A549 (cell line): ENCODE results near the gene METTL27. TPM values are rescaled to one million over a fixed set of nuclear protein-coding genes. Genes with fewer than 3 reads are reported as not detected.

Source experiments
- ATAC-seq, 2 experiments: fragments of 200-7000 bp in 1 of 2; fragments of >200 bp in 1 of 2; cut with Nextera tagmentation in 1 of 2; cut with Tn5 transposase in 1 of 2; 3 replicates each; pipeline versions ENCODE4 v1.8.0 to v1.9.1; 2018 to 2020; ENCODE audit warnings: mild to moderate bottlenecking in 1 of 2, moderate library complexity in 1 of 2
- CTCF ChIA-PET: fragments of 300-600 bp; sonication (Branson Sonifier 250); formaldehyde crosslinking; extraction: SDS; loops from one replicate; lab custom pipeline; 2021; ENCODE audit warnings: antibody characterized with exemption, inconsistent platforms; lab: Yijun Ruan, JAX
- POLR2A ChIA-PET: fragments of 350-600 bp; formaldehyde crosslinking; extraction: SDS; loops from one replicate; lab custom pipeline; 2021; ENCODE audit warnings: antibody characterized with exemption, inconsistent platforms; lab: Yijun Ruan, JAX
- DNase-seq, 2 experiments: peaks; one replicate each; pipeline versions ENCODE4 v3.0.0 to v3.0.0-alpha.2; 2011 to 2016; ENCODE audit warnings: low read depth in 1 of 2, low spot score in 1 of 2
- FAIRE-seq: peaks from 2 replicates; lab custom pipeline; 2011; peaks lifted over from hg19 to GRCh38; lab: Jason Lieb, UNC
- H3K27ac ChIP-seq, 2 experiments: fragments of >200 bp; sonication (Bioruptor Twin); formaldehyde crosslinking; 3 replicates each; pipeline ENCODE4 v1.5.1; 2016 to 2017
- H3K4me1 ChIP-seq: fragments of >200 bp; sonication (Bioruptor Twin); formaldehyde crosslinking; 3 replicates; pipeline ENCODE4 v1.6.1; 2016
- H3K4me2 ChIP-seq: fragments of >200 bp; sonication (Bioruptor Twin); formaldehyde crosslinking; 3 replicates; pipeline ENCODE4 v1.6.1; 2016
- H3K4me3 ChIP-seq: fragments of >200 bp; sonication (Bioruptor Twin); formaldehyde crosslinking; 3 replicates; pipeline ENCODE4 v1.5.1; 2016
- H3K9me3 ChIP-seq: fragments of >200 bp; sonication (Bioruptor Twin); formaldehyde crosslinking; 3 replicates; pipeline ENCODE4 v1.6.1; 2016
- CHD2 ChIP-seq: fragments of 150-350 bp; IDR thresholded peaks from 2 replicates; pipeline ENCODE4 v1.6.1; 2014; ENCODE audit warnings: low read length; ENCODE audit not compliant: partially characterized antibody
- EHF ChIP-seq: fragments of 250-450 bp; sonication (Bioruptor Pico); IDR thresholded peaks from 2 replicates; pipeline ENCODE4 v1.5.0; 2020; ENCODE audit warnings: mild to moderate bottlenecking
- EHMT2 ChIP-seq: fragments of 200-600 bp; sonication (generic); IDR thresholded peaks from 2 replicates; pipeline ENCODE4 v1.6.1; 2016; ENCODE audit warnings: antibody characterized with exemption, low read depth, mild to moderate bottlenecking, moderate library complexity
- EP300 ChIP-seq, 2 experiments: fragments of >200 bp; sonication (Bioruptor Twin); formaldehyde crosslinking; IDR thresholded peaks; 2 replicates in 1 of 2; 3 replicates in 1 of 2; pipeline ENCODE4 v1.6.1; 2016 to 2017
- FOSL2 ChIP-seq, 2 experiments: fragments of 450-650 bp in 1 of 2; fragments of >200 bp in 1 of 2; sonication (Bioruptor Twin) in 1 of 2; formaldehyde crosslinking; IDR thresholded peaks; 2 replicates each; pipeline versions ENCODE4 v1.5.0 to v1.6.1; 2016 to 2020; ENCODE audit warnings: mild to moderate bottlenecking in 1 of 2, moderate library complexity in 1 of 2
- HDAC2 ChIP-seq: fragments of 200-600 bp; sonication (generic); IDR thresholded peaks from 2 replicates; pipeline ENCODE4 v1.6.1; 2016
- HEYL ChIP-seq: fragments of 250-450 bp; sonication (Bioruptor Pico); IDR thresholded peaks from 2 replicates; pipeline ENCODE4 v1.8.0; 2021; ENCODE audit warnings: mild to moderate bottlenecking, moderate library complexity
- HOXB13 ChIP-seq: fragments of 250-450 bp; sonication (Bioruptor Pico); IDR thresholded peaks from 2 replicates; pipeline ENCODE4 v1.5.0; 2020; ENCODE audit warnings: low read depth, mild to moderate bottlenecking, moderate library complexity
- JUN ChIP-seq, 2 experiments: fragments of >200 bp; sonication (Bioruptor Twin); formaldehyde crosslinking; IDR thresholded peaks; 2 replicates in 1 of 2; 3 replicates in 1 of 2; pipeline ENCODE4 v1.6.1; 2016 to 2017
- JUNB ChIP-seq: fragments of >200 bp; sonication (Bioruptor Twin); formaldehyde crosslinking; IDR thresholded peaks from 2 replicates; pipeline ENCODE4 v1.6.1; 2016
- KDM1A ChIP-seq: fragments of 200-600 bp; sonication (generic); IDR thresholded peaks from 2 replicates; pipeline ENCODE4 v1.6.1; 2016; ENCODE audit warnings: low read depth, mild to moderate bottlenecking
- MAFK ChIP-seq: fragments of 450-650 bp; IDR thresholded peaks from 2 replicates; pipeline ENCODE4 v1.6.1; 2014; ENCODE audit not compliant: partially characterized antibody
- MAZ ChIP-seq: fragments of 150-350 bp; IDR thresholded peaks from 2 replicates; pipeline ENCODE4 v1.6.1; 2014; ENCODE audit warnings: antibody characterized with exemption, low read depth, low read length, borderline replicate concordance
- MYC ChIP-seq: IDR thresholded peaks from 2 replicates; pipeline ENCODE4 v1.6.1; 2012; ENCODE audit warnings: mild to moderate bottlenecking, inconsistent platforms, low read length, improper control_type of control experiment, borderline replicate concordance
- NPAS2 ChIP-seq: fragments of 250-450 bp; sonication (Bioruptor Pico); IDR thresholded peaks from 2 replicates; pipeline ENCODE4 v1.8.0; 2022; ENCODE audit warnings: mild to moderate bottlenecking, moderate library complexity, borderline replicate concordance
- PHF8 ChIP-seq: fragments of 200-600 bp; sonication (generic); IDR thresholded peaks from 2 replicates; pipeline ENCODE4 v1.6.1; 2016; ENCODE audit warnings: low read depth, mild to moderate bottlenecking, antibody characterized with exemption, moderate library complexity, borderline replicate concordance
- RARB ChIP-seq: fragments of 250-450 bp; sonication (Bioruptor Pico); IDR thresholded peaks from 2 replicates; pipeline ENCODE4 v1.8.0; 2021; ENCODE audit warnings: mild to moderate bottlenecking, moderate library complexity
- RCOR1 ChIP-seq: fragments of 150-350 bp; IDR thresholded peaks from 2 replicates; pipeline ENCODE4 v1.6.1; 2014; ENCODE audit warnings: antibody characterized with exemption, low read length, low read depth
- RNF2 ChIP-seq: fragments of 200-600 bp; sonication (generic); IDR thresholded peaks from 2 replicates; pipeline ENCODE4 v1.6.1; 2016; ENCODE audit warnings: low read depth, mild to moderate bottlenecking, antibody characterized with exemption, moderate library complexity, borderline replicate concordance
- TFCP2L1 ChIP-seq: fragments of 250-450 bp; sonication (Bioruptor Pico); IDR thresholded peaks from 2 replicates; pipeline ENCODE4 v1.5.0; 2021; ENCODE audit warnings: mild to moderate bottlenecking
- ZFP36 ChIP-seq: fragments of 450-650 bp; IDR thresholded peaks from 2 replicates; pipeline ENCODE4 v1.6.1; 2014; ENCODE audit warnings: borderline replicate concordance; ENCODE audit not compliant: partially characterized antibody
- ZNF302 ChIP-seq: fragments of 250-450 bp; sonication (Bioruptor Pico); IDR thresholded peaks from 2 replicates; pipeline ENCODE4 v1.9.0; 2021; ENCODE audit warnings: inconsistent platforms, mild to moderate bottlenecking, moderate library complexity
- ZSCAN20 ChIP-seq: fragments of 250-450 bp; sonication (Bioruptor Pico); IDR thresholded peaks from 2 replicates; pipeline ENCODE4 v1.8.0; 2022; ENCODE audit warnings: mild to moderate bottlenecking, moderate library complexity
- WGBS: methylation state at CpG from one replicate; pipeline ENCODE4 v1.1.6; 2017; ENCODE audit errors: missing lambda C conversion rate; 5-methylcytosine and 5-hydroxymethylcytosine counted together
- polyA plus RNA-seq, 4 experiments: library from polyadenylated mRNA; depleted of rRNA in 3 of 4; stranded (reverse); fragments of >200 nt; fragmentation: RNase III in 1 of 4; extraction: RNeasy Plus Mini Kit Qiagen cat#74134 plus additional on column Dnase treatment in 1 of 4; gene quantifications; 2 replicates in 3 of 4; 3 replicates in 1 of 4; pipeline ENCODE4 v1.2.3, GENCODE V29; 2011 to 2017
- TF ChIP-seq, protein P1 (sequence below): fragments of >200 bp; sonication (Bioruptor Twin); formaldehyde crosslinking; IDR thresholded peaks from 2 replicates; pipeline ENCODE4 v1.6.1; 2016
- TF ChIP-seq, protein P2 (sequence below): IDR thresholded peaks from 2 replicates; pipeline ENCODE4 v1.6.1; 2012; ENCODE audit warnings: low read depth, borderline replicate concordance
- TF ChIP-seq, protein P3 (sequence below): fragments of >200 bp; sonication (Bioruptor Twin); formaldehyde crosslinking; IDR thresholded peaks from 3 replicates; pipeline ENCODE4 v1.5.1; 2016
- TF ChIP-seq, protein P4 (sequence below): fragments of 250-450 bp; sonication (Bioruptor Pico); IDR thresholded peaks from 2 replicates; pipeline ENCODE4 v1.5.0; 2020; ENCODE audit warnings: low read depth, mild to moderate bottlenecking, moderate library complexity

The METTL27 gene
- polyA plus RNA-seq, 2 of the 4 experiments (the other 2 are of a cell fraction) = 4.1 to 4.9 TPM

DNA sequence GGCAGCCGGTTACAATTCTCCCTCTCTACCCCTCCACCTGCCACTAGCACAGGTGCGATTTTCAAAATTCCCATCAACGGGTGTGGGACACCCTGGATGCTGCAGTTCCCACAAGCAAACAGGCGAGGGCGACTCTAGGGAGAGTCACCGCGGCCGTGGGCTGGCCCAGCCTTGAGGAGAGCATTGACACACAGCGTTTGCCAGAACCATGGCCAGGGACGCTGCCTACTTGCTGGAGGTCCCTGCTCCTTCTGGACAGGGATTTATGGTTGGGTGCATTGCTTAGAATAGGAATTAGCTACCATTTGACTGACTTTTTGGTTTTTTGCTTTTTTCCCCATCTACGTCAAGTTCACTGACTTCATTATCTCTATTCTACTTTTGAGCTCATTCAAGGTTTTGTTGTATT is 30.6 kb downstream of the METTL27 start (continued):
- TF ChIP-seq CHD2 = no peak
- no peak for TF ChIP-seq NPAS2 (CRISPR knock-in tag)
- no peak for TF ChIP-seq RCOR1

DNA sequence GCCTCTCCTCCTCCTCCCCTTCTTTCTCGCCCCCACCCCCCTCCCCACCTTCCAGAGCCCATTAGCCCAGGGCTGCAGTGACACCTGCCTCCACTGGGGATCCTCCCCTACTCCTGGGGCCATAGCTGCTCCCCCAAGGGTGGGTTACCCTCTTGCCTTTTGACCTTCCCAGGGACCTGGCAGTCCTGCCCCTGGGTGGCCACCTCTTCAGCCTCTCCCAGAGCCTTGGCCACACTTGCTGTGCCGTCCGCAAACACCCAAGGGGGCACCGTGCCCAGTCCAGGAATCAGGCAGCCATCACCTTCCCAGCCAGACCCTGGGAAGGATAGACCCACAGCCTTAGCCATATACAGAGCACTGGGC is 31.3 kb downstream of the METTL27 start:
- no peaks in the 10 kb centered on the region for H3K9me3 ChIP-seq
- ATAC-seq = peak; percentile 65 to 69; a peak in 5 of 6 replicates
- FAIRE-seq = no peak
- WGBS = 83% methylated on average over 2 of the region's 4 CpGs
- no peak overlapping the region for H3K4me3 ChIP-seq
- no peak for DNase-seq
- H3K4me1 ChIP-seq = peaks cover 7% of the 10 kb centered on the region; the same call in 2 of the 3 replicates
- TF ChIP-seq PHF8 = no peak
- TF ChIP-seq EHMT2 = no peak
- no peak for TF ChIP-seq ZFP36
- no peak for TF ChIP-seq EP300 (IDR thresholded peaks at IDR 0.05)
- no peak for TF ChIP-seq HEYL (CRISPR knock-in tag)
- TF ChIP-seq HOXB13 (CRISPR knock-in tag) = no peak
- TF ChIP-seq MYC = no peak
- TF ChIP-seq ZNF302 = no peak
- TF ChIP-seq CHD2 = no peak
- TF ChIP-seq TFCP2L1 (CRISPR knock-in tag) = no peak
- no peak for TF ChIP-seq KDM1A
- TF ChIP-seq, protein P1, sequence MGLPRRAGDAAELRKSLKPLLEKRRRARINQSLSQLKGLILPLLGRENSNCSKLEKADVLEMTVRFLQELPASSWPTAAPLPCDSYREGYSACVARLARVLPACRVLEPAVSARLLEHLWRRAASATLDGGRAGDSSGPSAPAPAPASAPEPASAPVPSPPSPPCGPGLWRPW = no peak
- TF ChIP-seq MAZ = no peak
- TF ChIP-seq, protein P2, sequence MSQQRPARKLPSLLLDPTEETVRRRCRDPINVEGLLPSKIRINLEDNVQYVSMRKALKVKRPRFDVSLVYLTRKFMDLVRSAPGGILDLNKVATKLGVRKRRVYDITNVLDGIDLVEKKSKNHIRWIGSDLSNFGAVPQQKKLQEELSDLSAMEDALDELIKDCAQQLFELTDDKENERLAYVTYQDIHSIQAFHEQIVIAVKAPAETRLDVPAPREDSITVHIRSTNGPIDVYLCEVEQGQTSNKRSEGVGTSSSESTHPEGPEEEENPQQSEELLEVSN = no peak
- no peak for TF ChIP-seq ZSCAN20
- no peak for TF ChIP-seq JUN (IDR thresholded peaks at IDR 0.05)
- TF ChIP-seq JUNB = no peak
- no peak for TF ChIP-seq HDAC2
- no peak overlapping the region for H3K4me2 ChIP-seq
- H3K27ac ChIP-seq = no peak overlapping the region
- POLR2A ChIA-PET = no interaction called here
- CTCF ChIA-PET = interaction anchor here (0.6 to 4.9 kb wide), 12 partner anchors 10 to 76 kb away, joined by 3 to 53 read pairs (median 5); no protein-coding TSS in a partner anchor

DNA sequence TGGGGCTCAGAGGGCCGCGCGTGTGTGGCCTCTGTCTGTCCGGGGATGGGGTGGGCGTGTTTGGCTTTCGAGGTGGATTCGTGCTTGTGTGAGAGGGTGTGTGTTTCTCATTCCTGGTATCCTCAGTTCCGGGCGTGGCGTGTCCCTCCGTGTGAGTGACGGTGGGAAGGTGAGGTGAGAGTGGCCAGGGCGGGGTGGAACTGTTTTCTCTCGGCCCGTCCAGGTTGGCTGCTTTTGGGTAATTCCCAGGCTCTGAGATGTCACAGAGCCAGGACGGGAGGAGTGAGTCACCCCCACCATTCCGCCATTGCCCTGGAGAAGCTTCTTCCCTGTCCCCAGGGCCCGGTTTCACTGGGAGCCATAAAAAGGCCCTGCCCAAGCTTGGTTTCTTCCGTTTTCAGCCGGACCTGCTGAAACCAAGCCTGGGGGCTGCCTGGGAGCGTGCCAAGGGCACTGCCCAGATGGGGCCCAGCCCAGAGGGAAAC is 32.8 kb downstream of the METTL27 start:
- no peak for FAIRE-seq
- peak in 1 of 2 experiments; percentile 25; a peak in 2 of 6 replicates for ATAC-seq
- Histone ChIP-seq H3K4me1 (peaks cover 7% of the 10 kb centered on the region; the same call in 2 of the 3 replicates), H3K9me3 (no peaks in the 10 kb centered on the region), H3K4me3 (no peak overlapping the region), H3K27ac (peak overlapping the region; percentile 28 to 74; a peak in 4 of 6 replicates), H3K4me2 (peak overlapping the region; percentile 37; the same call in 2 of the 3 replicates)
- peak in 1 of 2 experiments; percentile 48 for DNase-seq
- 55% methylated on average over 20 of the region's 21 CpGs for WGBS
- ChIA-PET CTCF (interaction anchor here (0.6 to 4.9 kb wide), 5 partner anchors 12 to 76 kb away, joined by 3 to 53 read pairs (median 7); no protein-coding TSS in a partner anchor), POLR2A (no interaction called here)
- TF ChIP-seq FOSL2 (IDR thresholded peaks at IDR 0.05) (no peak), FOSL2 (CRISPR knock-in tag; IDR thresholded peaks at IDR 0.05) (peak; percentile 64), TFCP2L1 (CRISPR knock-in tag) (no peak), NPAS2 (CRISPR knock-in tag) (no peak)

DNA sequence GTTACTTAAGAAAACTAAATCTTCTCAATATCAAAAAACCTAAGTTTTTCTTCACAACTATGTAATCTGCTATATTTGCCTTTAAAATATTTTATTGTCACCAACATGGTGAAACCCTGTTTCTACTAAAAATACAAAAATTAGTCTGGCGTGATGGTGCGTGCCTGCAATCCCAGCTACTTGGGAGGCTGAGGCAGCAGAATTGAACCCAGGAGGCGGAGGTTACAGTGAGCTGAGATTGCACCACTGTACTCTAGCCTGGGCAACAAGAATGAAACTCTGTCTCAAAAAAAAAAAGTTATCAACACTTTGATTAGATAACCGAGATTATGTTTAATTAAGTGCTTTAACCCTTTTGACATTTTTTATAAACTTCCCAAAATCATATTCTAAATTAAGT is 39.9 kb downstream of the METTL27 start:
- no peak overlapping the region for H3K4me3 ChIP-seq
- peaks cover 5% of the 10 kb centered on the region; the same call in 2 of the 3 replicates for H3K4me1 ChIP-seq
- H3K27ac ChIP-seq = no peak overlapping the region
- 71% methylated on average over 4 of the region's 4 CpGs for WGBS
- FAIRE-seq (no peak), ATAC-seq (no peak), DNase-seq (no peak)
- H3K9me3 ChIP-seq = no peaks in the 10 kb centered on the region
- TF ChIP-seq, protein P3, sequence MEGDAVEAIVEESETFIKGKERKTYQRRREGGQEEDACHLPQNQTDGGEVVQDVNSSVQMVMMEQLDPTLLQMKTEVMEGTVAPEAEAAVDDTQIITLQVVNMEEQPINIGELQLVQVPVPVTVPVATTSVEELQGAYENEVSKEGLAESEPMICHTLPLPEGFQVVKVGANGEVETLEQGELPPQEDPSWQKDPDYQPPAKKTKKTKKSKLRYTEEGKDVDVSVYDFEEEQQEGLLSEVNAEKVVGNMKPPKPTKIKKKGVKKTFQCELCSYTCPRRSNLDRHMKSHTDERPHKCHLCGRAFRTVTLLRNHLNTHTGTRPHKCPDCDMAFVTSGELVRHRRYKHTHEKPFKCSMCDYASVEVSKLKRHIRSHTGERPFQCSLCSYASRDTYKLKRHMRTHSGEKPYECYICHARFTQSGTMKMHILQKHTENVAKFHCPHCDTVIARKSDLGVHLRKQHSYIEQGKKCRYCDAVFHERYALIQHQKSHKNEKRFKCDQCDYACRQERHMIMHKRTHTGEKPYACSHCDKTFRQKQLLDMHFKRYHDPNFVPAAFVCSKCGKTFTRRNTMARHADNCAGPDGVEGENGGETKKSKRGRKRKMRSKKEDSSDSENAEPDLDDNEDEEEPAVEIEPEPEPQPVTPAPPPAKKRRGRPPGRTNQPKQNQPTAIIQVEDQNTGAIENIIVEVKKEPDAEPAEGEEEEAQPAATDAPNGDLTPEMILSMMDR = no peak
- TF ChIP-seq MAFK (no peak), RNF2 (no peak), EHF (no peak), HDAC2 (no peak), RARB (CRISPR knock-in tag) (no peak), RCOR1 (no peak)
- TF ChIP-seq, protein P4, sequence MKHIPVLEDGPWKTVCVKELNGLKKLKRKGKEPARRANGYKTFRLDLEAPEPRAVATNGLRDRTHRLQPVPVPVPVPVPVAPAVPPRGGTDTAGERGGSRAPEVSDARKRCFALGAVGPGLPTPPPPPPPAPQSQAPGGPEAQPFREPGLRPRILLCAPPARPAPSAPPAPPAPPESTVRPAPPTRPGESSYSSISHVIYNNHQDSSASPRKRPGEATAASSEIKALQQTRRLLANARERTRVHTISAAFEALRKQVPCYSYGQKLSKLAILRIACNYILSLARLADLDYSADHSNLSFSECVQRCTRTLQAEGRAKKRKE (CRISPR knock-in tag) = no peak
- ChIA-PET CTCF (no interaction called here), POLR2A (no interaction called here)
- no peak overlapping the region for H3K4me2 ChIP-seq
